GM12873 (cell line): ENCODE results near the gene LITAF.

Source experiments
- CTCF ChIP-seq: IDR thresholded peaks from 2 replicates; pipeline ENCODE4 v1.5.1; 2012; ENCODE audit warnings: low read depth, mild to moderate bottlenecking, moderate library complexity, low read length, control low read depth; ENCODE audit not compliant: insufficient read depth; ENCODE audit errors: missing control alignments

Gene LITAF

GRCh38 chr16:11534262-11534661 lies 52.5 kb downstream of the LITAF start:
- TF ChIP-seq CTCF = no peak

GRCh38 chr16:11533588-11533987 lies 53.1 kb downstream of the LITAF start:
- no peak for TF ChIP-seq CTCF

- TF ChIP-seq CTCF = no peak
These were observed 56.4 kb downstream of the LITAF start for GRCh38 chr16:11530171-11530940.

- TF ChIP-seq CTCF = no peak
These were observed 57.4 kb downstream of the LITAF start for GRCh38 chr16:11529285-11529684.

GRCh38 chr16:11528053-11528452 lies 58.7 kb downstream of the LITAF start:
- TF ChIP-seq CTCF = no peak

GRCh38 chr16:11526655-11527350 lies 59.9 kb downstream of the LITAF start:
- TF ChIP-seq CTCF = no peak

GRCh38 chr16:11524098-11524760 lies 62.5 kb downstream of the LITAF start:
- no peak for TF ChIP-seq CTCF
